22Rv1 (cell line): ENCODE measurements around the gene VDR.

Source experiments
- CTCF ChIP-seq: fragments of 450-650 bp; IDR thresholded peaks from 2 replicates; pipeline ENCODE4 v1.5.1; 2017; ENCODE audit warnings: mild to moderate bottlenecking
- ZFX ChIP-seq: fragments of 450-650 bp; IDR thresholded peaks from 2 replicates; pipeline ENCODE4 v1.6.1; 2017; ENCODE audit warnings: antibody characterized with exemption, borderline replicate concordance

GRCh38 chr12:47856721-47857575, 47.8 kb downstream of the VDR start:
- no peak for TF ChIP-seq CTCF
- no peak for TF ChIP-seq ZFX
